ENCODE results near the gene FER. TPM values are rescaled to one million over a fixed set of nuclear protein-coding genes. Genes with fewer than 3 reads are reported as not detected.
"Not testable (repeated sequence)": the region's sequence is repeated elsewhere in the genome, so short reads cannot be mapped to it uniquely, and the experiment has no call there.

FER gene
- total RNA-seq, 1 donor from 2014 or later = 13.4 TPM

DNA sequence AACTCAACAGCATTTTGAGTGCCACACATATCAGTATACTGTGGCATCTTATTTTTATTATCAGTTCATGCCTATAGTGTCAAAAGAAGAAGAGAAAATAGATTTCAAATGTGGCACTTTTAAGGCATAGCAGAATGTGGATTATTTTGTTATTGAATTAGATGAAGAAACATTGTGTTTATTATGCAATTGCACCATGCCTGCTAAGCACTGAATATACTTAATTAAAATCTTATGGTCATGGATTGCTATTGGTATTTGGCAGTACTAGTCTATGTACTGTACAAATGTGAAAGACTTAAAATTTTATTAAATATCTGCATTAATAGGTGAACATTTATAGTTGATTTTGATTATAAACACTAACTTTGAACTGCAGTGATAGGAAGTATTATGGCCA, 128.8 kb downstream of the FER start:
- H3K36me3 ChIP-seq = peaks cover 10% of the 10 kb centered on the region
- TF ChIP-seq, protein P1, sequence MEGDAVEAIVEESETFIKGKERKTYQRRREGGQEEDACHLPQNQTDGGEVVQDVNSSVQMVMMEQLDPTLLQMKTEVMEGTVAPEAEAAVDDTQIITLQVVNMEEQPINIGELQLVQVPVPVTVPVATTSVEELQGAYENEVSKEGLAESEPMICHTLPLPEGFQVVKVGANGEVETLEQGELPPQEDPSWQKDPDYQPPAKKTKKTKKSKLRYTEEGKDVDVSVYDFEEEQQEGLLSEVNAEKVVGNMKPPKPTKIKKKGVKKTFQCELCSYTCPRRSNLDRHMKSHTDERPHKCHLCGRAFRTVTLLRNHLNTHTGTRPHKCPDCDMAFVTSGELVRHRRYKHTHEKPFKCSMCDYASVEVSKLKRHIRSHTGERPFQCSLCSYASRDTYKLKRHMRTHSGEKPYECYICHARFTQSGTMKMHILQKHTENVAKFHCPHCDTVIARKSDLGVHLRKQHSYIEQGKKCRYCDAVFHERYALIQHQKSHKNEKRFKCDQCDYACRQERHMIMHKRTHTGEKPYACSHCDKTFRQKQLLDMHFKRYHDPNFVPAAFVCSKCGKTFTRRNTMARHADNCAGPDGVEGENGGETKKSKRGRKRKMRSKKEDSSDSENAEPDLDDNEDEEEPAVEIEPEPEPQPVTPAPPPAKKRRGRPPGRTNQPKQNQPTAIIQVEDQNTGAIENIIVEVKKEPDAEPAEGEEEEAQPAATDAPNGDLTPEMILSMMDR (IDR thresholded peaks at IDR 0.05; ENCODE audit: borderline replicate concordance) = no peak
- no peak overlapping the region for H3K27ac ChIP-seq (replicated peaks)
- DNase-seq = no peak
- no peak overlapping the region for H3K4me3 ChIP-seq
- intact Hi-C loops (cut with micrococcal nuclease) = no loop called here
- H3K9me3 ChIP-seq (replicated peaks) = no peaks in the 10 kb centered on the region
- no peaks in the 10 kb centered on the region for H3K27me3 ChIP-seq (ENCODE audit: low read depth)
- no peaks in the 10 kb centered on the region for H3K4me1 ChIP-seq

DNA sequence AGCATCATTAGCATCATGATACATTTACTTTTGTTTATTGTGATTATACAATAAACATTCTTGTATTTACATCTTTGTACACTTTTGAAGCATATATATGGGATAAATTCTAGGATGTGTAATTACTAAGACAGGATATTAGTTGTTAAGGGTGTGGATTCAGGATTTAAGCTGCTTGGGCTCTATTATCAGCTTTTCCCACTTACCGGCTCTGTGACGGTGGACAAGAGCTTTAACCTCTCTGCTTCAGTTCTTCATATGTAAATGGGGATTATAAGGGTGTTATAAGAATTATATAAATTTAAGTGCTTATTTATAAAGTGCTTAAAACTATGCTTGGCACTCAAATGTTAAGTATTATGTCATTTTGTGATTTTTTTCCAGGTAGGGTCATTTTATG, 131.1 kb downstream of the FER start:
- H3K36me3 ChIP-seq = peaks cover 3% of the 10 kb centered on the region
- no peak overlapping the region for H3K4me3 ChIP-seq
- intact Hi-C loops (cut with micrococcal nuclease) = no loop called here
- DNase-seq = no peak
- H3K27ac ChIP-seq (replicated peaks) = no peak overlapping the region
- no peaks in the 10 kb centered on the region for H3K4me1 ChIP-seq
- no peaks in the 10 kb centered on the region for H3K27me3 ChIP-seq (ENCODE audit: low read depth)
- H3K9me3 ChIP-seq (replicated peaks) = no peaks in the 10 kb centered on the region
- TF ChIP-seq, protein P1 (IDR thresholded peaks at IDR 0.05; ENCODE audit: borderline replicate concordance) = no peak

DNA sequence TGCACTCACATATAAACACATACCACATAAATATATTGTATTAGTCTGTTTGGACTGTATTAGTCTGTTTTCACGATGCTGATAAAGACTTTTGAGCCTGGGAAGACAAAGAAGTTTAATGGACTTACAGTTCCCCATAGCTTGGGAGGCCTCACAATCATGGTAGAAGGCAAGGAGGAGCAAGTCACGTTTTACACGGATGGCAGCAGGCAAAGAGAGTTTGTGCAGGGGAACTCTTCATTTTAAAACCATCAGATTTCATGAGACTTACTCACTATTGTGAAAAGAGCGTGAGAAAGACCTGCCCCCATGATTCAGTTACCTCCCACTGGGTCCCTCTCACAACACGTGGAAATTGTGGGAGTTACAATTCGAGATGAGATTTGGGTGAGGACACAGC, 133.4 kb downstream of the FER start:
- Histone ChIP-seq H3K36me3 (peaks cover 3% of the 10 kb centered on the region), H3K27ac (replicated peaks) (no peak overlapping the region), H3K4me1 (peaks cover 16% of the 10 kb centered on the region), H3K9me3 (replicated peaks) (no peaks in the 10 kb centered on the region), H3K27me3 (ENCODE audit: low read depth) (no peaks in the 10 kb centered on the region), H3K4me3 (no peak overlapping the region)
- TF ChIP-seq, protein P1 (IDR thresholded peaks at IDR 0.05; ENCODE audit: borderline replicate concordance) = no peak
- intact Hi-C loops (cut with micrococcal nuclease) = no loop called here
- no peak for DNase-seq

DNA sequence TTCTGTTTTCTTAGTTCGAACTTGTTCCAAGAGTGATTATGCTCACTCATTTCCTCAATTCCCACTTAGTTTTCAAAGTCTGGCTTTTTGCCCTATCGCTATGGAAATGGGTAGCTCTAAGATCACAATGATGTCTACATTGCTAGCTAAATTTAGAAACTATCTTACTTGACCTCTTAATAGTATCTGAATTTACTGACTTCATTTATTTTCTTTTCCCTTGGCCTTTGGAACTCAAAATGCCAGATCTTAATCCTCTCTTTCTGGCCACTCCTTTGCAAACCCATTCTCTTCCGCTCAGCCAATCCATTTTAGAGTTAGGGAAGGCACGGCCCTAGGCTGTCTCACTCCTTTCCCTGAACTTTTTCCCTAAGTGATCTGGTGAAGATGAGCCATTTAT, 137.0 kb downstream of the FER start:
- intact Hi-C loops (cut with micrococcal nuclease) = no loop called here
- peaks cover 16% of the 10 kb centered on the region for H3K4me1 ChIP-seq
- TF ChIP-seq, protein P1 (IDR thresholded peaks at IDR 0.05; ENCODE audit: borderline replicate concordance) = no peak
- no peaks in the 10 kb centered on the region for H3K27me3 ChIP-seq (ENCODE audit: low read depth)
- H3K4me3 ChIP-seq = peak overlapping the region; percentile 18
- H3K9me3 ChIP-seq (replicated peaks) = no peaks in the 10 kb centered on the region
- peak overlapping the region; percentile 59 for H3K27ac ChIP-seq (replicated peaks)
- H3K36me3 ChIP-seq = no peaks in the 10 kb centered on the region
- no peak for DNase-seq

DNA sequence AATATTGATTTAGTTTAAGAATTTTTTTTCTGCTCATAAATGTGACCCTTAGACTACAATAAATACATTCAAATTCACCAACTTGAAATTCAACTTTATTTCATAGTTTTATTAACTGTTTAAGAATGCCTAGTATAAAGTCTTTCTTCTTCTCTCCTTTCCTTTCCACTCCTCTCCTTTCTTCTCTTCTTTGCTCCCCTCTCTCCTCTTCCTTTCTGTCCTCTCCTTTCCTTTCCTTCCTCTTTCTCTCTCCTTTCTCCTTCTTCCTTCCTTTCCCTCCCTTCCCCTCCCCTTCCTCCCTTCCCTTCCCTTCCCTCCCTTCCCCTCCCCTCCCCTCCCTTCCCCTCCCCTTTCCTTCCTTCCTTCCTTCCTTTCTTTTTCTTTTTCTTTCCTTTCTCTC, 150.6 kb downstream of the FER start:
- Histone ChIP-seq H3K36me3 (peaks cover 19% of the 10 kb centered on the region), H3K4me3 (no peak overlapping the region), H3K4me1 (no peaks in the 10 kb centered on the region), H3K27me3 (ENCODE audit: low read depth) (no peaks in the 10 kb centered on the region), H3K9me3 (replicated peaks) (no peaks in the 10 kb centered on the region), H3K27ac (replicated peaks) (no peak overlapping the region)
- TF ChIP-seq, protein P1 (IDR thresholded peaks at IDR 0.05; ENCODE audit: borderline replicate concordance) = no peak
- DNase-seq = no peak
- intact Hi-C loops (cut with micrococcal nuclease) = no loop called here

DNA sequence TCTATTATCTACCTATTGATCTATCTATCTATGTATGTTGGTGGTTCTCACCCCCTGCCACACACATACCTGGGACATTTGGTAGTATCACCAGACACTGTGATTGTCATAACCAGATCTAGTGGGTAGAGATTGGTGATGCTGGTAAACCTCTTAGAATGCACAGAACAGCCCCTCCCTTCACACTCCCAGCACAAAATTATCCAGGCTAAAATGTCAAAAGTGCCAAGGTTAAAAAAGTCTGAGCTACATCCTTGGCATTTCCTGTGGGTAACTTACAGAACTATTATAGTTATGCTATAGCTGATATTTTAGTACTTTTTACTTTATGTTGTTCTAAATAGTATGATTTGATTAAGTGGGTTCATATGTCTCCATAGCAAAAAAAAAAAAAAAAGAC, 151.0 kb downstream of the FER start:
- TF ChIP-seq, protein P1 (IDR thresholded peaks at IDR 0.05; ENCODE audit: borderline replicate concordance) = no peak
- Histone ChIP-seq H3K4me1 (no peaks in the 10 kb centered on the region), H3K4me3 (no peak overlapping the region), H3K36me3 (peaks cover 19% of the 10 kb centered on the region), H3K27ac (replicated peaks) (no peak overlapping the region), H3K27me3 (ENCODE audit: low read depth) (no peaks in the 10 kb centered on the region), H3K9me3 (replicated peaks) (no peaks in the 10 kb centered on the region)
- intact Hi-C loops (cut with micrococcal nuclease) = no loop called here
- no peak for DNase-seq

DNA sequence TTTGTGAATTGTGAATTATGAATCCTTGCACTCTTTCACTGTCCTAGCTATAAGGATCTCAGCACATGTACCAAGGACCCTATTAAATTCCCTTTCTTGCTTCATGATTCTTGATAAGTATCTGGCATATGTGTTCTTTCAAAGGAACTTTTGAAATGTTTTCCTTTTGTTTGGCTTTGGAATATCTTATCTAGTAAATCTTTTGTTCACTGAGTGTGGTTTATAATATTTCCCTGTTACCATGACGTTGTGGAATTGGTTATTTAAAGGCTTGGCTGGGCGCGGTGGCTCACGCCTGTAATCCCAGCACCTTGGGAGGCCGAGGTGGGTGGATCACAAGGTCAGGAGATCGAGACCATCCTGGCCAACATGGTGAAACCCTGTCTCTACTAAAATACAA, 151.5 kb downstream of the FER start:
- H3K4me3 ChIP-seq; H3K9me3 ChIP-seq (replicated peaks); DNase-seq; intact Hi-C loops (cut with micrococcal nuclease); H3K4me1 ChIP-seq; H3K27me3 ChIP-seq (ENCODE audit: low read depth); H3K27ac ChIP-seq (replicated peaks): not testable (repeated sequence)
- H3K36me3 ChIP-seq = peaks cover 15% of the 10 kb centered on the region

All from left ventricle myocardium inferior (tissue), 1 donor.